NCI-H1694 treated with DMSO at 0.1 percent for 48 hours (cell line): ENCODE results near the gene RNF222.
"Not testable (repeated sequence)": the region's sequence is repeated elsewhere in the genome, so short reads cannot be mapped to it uniquely, and the experiment has no call there.

Experiments
- DNase-seq: peaks from one replicate; lab custom pipeline; 2025; lab: John Stamatoyannopoulos, UW

RNF222 gene

DNA sequence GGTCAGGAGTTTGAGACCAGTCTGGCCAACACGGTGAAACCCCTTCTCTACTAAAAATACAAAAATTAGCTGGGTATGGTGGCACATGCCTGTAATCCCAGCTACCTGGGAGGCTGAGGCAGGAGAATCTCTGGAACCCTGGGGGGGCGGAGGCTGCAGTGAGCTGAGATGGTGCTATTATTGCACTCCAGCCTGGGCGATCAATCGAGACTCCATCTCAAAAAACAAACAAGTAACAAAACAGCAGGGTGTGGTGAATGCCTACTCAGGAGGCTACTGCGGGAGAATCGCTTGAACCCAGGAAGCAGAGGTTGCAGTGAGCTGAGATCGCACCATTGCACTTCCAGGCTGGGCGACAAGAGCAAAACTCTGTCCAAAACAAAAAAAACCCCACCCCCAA lies 19.5 kb downstream of the RNF222 start:
- not testable (repeated sequence) for DNase-seq

GRCh38 chr17:8377422-8377821 lies 20.2 kb downstream of the RNF222 start:
- no peak for DNase-seq

DNA sequence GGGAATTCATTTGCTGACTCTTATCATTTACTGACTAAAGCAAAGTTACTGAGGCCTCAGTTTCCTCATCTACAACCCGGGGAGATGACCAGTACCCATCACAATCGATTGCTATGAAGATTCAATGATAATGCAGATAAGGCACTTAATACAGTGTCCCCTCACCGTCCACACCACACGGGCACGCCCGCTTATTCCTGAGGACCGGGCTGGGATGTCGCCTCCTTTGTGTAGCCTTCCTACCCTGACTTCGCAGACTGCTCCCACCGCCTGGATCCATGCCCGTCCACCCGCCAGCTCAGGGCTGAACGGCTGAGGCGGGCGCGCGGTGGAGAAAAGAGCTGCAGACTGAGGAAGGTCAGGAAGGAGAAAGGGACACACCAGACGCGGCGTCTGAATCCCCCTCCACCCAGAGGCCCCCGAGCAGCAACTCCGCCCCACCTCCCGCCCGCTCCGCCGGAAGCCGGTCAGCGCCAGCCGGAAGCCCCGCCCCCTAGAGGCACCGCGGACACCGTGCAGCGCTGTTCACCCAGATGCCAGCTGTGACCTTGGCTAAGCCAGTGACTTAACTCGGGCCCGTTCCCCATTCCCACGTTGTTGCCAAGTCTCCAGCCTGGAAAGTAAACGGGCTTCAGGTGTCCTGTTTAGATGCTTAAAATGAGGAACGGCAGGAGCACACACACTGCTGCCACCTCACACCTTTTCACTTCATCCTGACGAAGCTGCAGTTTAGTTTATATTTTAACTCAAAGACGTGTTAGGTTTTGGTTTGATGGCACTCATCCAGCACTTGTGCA lies 21.2 kb downstream of the RNF222 start, which contains the start of gene KRABD2:
KRABD2 (minus strand) TSS at position 434 of the 797 bp plus-strand sequence.
- DNase-seq: peak; percentile 88

DNA sequence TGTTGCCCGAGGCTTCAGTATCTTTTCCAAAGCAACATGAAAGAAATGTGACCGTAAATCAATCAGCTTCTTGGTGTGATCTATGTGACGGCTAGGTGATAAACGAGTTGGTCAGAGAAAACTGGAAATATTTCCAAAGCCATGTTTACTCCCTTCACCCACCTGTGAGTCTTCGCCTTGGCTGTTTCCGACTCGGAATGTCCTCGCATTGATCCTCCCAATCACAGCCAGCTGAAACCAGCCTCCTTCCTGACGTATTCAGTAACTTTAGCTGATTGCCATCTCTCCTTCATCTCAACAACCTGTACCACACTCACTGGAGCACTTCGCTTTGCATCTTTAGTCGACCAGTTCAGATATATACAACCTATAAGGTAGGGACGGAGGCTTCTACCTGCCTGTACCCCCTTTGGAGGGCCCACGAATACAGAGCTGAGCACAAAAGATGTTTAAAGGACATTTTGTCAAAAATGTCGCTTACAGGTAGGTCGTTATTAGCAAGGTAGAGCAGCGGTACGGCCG lies 21.8 kb downstream of the RNF222 start:
- no peak for DNase-seq

GRCh38 chr17:8373856-8374255 lies 23.8 kb downstream of the RNF222 start:
- not testable (repeated sequence) for DNase-seq

DNA sequence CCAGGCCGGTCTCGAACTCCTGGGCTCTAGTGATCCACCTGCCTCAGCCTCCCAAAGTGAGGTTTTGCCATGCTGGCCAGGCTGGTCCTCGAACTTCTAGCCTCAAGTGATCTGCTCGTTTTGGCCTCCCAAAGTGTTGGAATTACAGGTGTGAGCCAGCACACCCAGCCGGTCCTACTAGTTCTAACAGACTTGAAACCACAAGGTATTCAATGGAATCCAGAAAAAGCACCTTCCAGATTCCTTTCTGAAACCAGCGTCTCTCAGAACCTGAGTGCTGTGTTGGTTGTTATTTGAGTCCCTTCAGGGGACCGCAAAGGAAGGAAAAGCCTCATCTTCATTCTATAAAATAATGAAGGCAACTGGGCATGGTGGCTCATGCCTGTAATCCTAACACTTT lies 25.2 kb downstream of the RNF222 start:
- DNase-seq: no peak

DNA sequence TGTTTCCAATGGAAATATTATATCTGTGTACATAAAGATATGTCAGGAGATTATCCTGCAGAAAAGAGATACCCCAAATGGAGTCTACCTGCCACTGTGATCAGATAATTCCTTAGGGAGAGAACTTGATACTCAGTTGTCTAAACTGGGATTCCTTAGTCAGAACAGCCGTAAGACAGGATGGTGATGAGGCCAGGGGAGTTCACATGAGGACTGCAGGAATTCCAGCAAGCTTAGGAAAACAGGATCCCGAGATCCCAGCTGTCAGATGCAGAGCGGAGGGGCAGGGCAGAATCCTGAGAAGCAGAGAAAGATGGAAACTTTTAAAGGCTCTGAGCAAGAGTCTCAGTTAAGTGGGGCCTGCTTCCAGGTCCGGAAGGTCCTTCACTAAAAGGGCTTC lies 25.8 kb downstream of the RNF222 start:
- no peak for DNase-seq

DNA sequence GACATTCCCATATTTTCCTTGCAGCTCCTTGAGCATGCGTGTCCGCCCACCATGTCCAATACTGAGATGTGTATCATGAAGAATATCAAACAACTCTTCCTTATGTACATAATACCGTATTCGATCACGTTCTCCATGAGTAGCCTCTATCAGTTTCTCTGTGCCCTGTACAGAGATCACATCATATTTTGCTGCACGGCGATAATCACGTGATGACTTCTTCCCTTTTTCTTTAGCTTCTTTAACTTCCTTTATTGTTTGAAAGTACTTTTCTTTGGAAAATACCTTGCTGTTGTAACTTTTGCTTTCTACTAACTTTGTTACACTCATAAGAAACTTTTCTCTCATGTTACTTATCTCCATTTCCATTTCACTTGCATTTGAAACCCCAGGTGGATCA lies 27.7 kb downstream of the RNF222 start:
- no peak for DNase-seq

- no peak for DNase-seq
Observed at GRCh38 chr17:8368193-8368592, 29.4 kb downstream of the RNF222 start.

DNA sequence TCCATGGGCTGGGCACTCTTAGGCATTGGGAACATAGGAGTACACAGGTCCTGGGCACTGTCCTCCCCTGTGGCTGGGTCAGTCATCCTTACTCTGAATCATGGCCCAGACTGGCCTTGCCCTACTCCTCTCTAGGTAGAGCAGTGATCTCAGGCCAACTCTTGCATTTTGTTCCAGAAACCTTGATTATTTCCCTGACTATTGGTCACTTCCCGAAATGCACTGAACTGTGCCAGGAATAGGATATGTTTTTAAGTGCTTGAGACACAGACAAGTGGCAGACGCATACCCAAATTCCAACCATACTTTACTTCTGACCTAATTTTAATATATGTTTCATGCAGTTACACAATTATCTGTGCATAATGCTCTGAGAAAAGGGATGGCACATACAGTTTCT lies 31.4 kb downstream of the RNF222 start:
- no peak for DNase-seq

- no peak for DNase-seq
Observed at GRCh38 chr17:8365143-8365542, 32.5 kb downstream of the RNF222 start.

DNA sequence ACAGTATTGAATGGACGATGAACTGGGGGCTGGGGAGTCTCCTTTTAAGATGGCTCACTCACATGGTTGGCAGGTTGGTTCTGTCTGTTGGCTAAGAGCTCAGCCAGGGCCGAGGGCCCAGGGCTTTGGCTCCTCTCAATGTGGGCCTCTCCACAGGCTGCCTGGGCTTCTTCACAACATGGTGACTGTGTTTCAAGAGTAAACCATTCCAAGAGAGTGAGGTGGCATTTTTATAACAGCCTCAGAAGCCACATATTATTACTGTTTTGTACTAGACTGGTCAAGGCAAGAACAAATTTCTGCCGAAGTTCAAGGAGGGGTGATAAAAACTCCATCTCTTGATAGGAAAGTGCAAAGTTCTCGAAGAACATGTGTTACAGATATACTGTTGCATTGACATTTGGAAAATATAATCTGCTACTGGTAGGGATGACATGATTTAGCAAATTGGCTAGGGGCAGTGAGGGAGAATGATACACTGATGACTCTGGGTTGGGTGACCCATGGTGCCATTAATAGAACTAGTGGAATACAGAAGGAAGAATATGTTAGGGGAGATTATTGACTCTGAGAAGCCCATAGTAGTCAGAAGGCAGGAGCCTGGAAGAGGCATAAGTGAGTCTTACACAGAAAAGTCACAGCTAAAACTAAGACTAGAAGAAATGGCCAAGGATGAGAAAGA lies 34.8 kb downstream of the RNF222 start:
- no peak for DNase-seq

DNA sequence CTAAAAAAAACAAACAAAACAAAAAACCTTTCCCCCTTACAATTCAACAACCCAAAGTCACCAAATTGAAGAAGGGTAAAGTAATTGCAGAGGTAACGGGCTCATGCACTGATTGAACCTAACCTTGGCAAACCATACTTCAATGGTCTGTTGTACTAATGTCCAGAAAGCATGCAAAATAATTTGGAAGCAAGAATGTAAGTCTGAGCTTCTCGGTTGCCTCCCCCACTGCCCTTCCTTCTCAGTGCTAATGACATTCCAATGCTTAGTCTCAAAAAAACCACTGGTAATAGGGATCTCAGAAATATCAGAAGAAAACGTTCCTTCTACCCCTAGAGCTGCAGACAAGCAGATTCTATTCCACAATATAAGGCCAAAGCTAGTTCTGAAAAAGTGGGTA lies 36.9 kb downstream of the RNF222 start:
- DNase-seq: no peak

GRCh38 chr17:8360260-8360659 lies 37.4 kb downstream of the RNF222 start:
- peak; percentile 47 for DNase-seq

GRCh38 chr17:8359769-8360168 lies 37.9 kb downstream of the RNF222 start:
- peak; percentile 91 for DNase-seq

DNA sequence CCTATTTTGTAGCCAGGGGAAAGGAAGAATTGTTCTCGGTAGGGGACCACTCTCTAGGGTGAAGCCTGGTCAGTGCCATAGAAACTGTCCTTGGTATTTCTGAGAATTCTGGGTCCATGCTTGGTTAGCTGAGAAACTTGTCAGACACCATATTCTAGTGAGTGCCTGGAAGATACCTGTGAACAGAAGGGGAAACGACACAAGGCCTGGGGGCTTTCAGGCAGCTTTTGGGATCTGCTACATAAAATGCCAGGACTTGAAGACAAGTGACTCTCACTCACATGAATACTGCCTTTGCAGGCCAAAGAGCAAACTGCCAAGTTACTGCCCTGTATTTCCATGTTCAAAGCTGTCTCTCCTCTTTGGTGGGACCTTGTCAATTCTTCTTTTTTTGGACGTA lies 39.7 kb downstream of the RNF222 start:
- no peak for DNase-seq

DNA sequence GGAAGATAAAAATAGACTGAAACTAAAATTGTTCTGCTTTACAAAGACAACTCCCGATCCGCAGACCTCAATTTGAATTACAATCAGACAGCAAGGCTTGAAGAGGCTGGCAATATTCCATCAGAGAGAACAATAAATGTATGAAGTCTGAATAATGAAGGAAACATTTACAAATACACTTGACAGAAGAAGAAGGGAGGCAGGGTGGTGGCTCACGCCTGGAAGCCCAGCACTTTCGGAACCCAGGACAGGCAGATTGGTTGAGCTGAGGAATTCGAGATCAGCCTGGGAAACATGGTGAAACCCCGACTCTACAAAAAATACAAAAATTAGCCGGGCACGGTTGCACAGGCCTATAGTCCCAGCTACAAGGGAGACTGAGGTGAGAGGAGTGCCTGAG lies 43.4 kb downstream of the RNF222 start:
- no peak for DNase-seq

DNA sequence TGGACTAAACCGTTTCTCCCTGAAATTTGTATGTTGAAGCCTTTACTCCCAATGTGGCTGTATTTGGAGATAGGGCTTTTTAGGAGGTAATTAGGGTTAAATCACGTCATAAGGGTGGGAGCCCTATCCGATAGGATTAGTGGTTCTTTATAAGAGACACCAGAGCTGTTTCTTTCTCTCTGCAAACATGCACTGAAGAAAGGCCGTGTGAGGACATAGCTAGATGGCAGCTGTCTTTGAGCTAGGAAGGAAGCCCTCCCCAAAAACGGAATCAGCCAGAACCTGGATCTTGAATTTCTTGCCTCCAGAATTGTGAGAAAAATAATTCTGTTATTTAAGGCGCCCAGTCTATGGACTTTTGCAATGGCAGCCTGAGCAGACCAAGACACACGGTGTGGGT lies 43.9 kb downstream of the RNF222 start:
- no peak for DNase-seq

- no peak for DNase-seq
Observed at GRCh38 chr17:8350339-8350738, 47.3 kb downstream of the RNF222 start.

DNA sequence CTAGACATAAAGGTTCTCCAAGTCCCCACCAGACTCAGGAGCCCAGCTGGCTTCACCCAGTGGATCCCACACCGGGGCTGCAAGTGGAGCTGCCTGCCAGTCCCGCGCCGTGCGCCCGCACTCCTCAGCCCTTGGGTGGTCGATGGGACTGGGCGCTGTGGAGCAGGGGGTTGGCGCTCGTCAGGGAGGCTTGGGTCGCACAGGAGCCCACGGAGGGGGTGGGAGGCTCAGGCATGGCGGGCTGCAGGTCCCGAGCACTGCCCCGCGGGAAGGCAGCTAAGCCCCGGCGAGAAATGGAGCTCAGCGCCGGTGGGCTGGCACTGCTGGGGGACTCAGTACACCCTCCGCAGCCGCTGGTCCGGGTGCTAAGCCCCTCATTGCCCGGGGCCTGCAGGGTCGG lies 50.6 kb downstream of the RNF222 start:
- not testable (repeated sequence) for DNase-seq

- DNase-seq: no peak
Observed at GRCh38 chr17:8345951-8346665, 51.5 kb downstream of the RNF222 start.

DNA sequence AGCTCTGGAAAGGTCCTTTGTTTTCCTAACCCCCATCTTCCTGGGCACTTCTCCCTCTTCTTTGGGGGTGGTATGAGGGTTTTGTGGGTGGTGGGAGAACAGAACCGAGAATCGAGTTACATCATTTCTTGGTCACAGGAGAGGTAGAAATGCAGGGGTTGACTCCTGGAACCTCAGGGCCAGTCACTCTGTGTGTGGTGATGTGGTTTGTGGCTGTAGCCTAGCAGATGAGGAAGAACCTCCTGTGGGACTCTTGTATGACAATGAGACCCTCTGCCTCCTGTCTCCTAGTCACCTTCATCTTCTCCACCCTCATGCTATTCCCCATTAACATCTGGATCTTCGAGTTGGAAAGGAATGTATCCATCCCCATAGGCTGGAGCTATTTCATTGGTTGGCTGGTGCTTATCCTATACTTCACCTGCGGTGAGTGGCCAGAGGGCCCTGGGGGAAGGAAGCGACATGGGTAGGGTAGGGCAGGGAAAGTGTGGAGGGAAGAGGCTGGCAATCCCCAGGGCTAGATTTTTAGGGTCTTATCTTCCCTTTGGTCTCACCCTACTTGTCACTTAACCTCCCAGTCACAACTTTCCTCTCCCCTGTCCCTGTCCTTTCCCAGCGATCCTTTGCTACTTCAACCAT lies 52.5 kb downstream of the RNF222 start:
- no peak for DNase-seq
